SK-N-MC (cell line): Measurements from ENCODE around the gene DHRS1.

Source experiments
- EZH2 ChIP-seq: fragments of 200-600 bp; sonication (generic); IDR thresholded peaks from one replicate; pipeline ENCODE4 v1.6.1; 2017; ENCODE audit warnings: antibody characterized with exemption
- FOXP2 ChIP-seq: optimal IDR thresholded peaks from 2 replicates; pipeline ENCODE3; 2011; ENCODE audit warnings: mild to moderate bottlenecking, moderate library complexity; ENCODE audit not compliant: insufficient read depth; ENCODE audit errors: extremely low read length, control extremely low read depth
- POLR2AphosphoS5 ChIP-seq: IDR thresholded peaks from 2 replicates; pipeline ENCODE4 v1.6.1; 2012; ENCODE audit warnings: mild to moderate bottlenecking, low read depth, low read length, borderline replicate concordance

DNA sequence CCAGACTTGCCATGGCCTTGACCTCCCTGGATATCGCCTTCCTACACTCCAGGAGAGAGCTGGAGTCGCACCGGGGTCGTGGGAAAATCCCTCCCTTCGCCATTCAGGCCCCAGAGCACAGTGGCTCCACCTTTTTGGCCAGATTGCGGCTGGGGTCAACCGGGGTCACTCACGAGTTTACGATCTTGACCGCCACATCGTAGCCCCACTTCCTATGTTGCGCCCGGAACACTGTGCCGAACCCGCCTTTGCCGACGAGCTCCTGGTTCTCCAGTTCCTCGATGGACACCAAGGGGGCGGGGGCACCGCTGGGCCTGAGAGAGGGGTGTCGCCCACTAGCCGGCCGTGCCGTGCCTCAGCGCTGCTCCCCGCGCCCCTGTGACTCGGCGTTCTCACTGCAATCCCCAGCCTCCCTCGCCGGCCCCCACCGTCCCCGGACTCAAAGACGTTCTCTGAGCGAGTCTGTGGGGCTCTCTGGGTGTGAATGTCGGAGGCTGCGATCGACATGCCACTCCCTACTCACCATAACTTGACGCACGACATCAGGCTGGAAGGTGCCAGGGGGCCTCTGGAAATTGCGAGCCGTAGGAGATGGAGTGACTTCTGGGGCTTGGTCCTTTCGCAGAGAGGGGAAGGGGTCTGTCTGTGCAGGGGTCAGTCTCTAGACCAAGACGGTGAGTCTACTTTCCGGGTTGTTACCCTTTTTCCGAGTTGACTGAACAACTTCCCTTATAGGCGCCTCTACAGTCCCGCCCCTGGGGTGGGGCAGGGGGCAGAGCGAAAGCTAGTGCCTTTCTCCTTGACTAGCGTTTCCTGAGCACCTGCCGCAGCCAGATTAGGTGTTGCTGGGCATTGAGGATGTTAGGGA, 39.9 kb upstream of the DHRS1 start, which contains the start of gene RIPK3:
- no peak for TF ChIP-seq EZH2
- no peak for TF ChIP-seq POLR2AphosphoS5
- no peak for TF ChIP-seq FOXP2
